ENCODE measurements around the gene TAGLN3.

Gene TAGLN3

DNA sequence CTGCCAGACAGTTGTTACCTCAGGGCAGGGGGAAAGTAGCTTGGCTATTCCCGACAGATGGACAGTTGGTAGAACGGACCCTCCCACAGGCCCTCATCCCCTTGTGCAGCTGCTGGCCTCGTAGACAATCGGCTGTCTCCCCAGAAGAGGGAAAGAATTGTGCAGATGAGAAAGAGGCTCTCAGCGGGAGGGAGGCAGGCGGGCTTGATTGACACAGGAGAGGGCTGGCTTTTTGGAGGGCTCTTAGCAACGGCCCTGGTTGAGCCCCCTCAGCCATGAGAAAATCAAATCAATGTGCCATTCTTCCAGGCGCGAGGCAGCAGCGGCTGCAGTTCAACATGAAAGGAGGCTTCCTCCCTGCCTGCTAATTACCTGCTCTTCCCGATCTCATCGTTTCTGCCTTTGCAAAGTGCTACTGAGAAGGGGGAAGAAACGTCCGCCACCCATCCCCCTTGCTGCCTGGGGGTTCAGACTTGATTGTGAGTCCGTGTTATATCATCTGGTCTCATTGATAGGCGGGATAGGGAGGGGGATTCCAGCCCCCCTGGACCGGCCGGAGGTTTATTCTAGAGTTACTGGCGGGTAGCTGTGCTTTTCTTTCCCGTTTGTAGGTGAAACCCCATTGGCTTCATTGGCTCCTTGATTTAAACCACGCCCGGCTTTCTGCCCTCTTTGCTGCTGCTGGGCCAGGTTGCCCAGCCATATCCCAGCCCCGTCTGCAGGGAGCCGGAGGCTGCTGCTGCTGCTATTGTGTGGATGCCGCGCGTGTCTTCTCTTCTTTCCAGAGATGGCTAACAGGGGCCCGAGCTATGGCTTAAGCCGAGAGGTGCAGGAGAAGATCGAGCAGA is at the start of gene TAGLN3:
TSS of gene TAGLN3 (plus strand) at position 287 of the 848 bp plus-strand sequence. CDS start at position 788, 501 bp downstream.
- DNase-seq, result no peak

DNA sequence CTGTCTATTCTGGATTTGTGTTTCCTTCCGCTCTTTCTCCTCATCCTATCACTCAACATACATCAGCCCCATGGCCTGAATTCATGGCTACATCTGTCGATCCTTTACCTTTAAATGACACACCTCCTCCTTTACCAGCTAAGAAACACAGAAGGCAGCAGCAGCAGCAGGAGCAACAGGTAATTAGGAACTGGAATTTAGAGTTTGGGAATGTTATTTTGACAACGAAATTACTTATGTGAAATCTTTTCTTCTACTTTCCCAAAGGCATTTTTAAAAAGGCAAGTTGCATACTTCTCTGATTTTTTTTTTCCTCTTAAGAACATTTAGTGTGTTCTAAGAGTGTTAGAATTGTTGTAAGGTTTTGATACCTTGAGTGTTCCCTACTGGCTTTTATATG is 49.0 kb upstream of the TAGLN3 start:
- no peak for DNase-seq

DNA sequence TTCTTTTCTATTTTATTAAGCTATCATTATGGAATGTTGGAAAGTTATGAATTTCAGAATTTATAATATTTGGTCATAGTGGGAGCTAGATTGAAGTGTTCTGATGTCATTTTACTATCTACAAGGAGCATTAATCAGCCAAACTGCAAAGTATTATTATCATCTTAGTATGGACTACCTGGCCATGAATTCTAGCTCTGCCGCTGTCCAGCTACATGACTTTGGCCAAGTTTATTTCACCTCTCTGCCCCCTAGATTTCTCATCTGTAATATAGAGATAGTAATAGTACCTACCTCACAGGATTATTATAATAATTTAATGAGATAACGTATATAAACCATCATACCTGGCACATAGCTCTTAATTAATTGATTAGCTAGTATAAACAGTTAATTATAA is 47.7 kb upstream of the TAGLN3 start:
- DNase-seq, result no peak

DNA sequence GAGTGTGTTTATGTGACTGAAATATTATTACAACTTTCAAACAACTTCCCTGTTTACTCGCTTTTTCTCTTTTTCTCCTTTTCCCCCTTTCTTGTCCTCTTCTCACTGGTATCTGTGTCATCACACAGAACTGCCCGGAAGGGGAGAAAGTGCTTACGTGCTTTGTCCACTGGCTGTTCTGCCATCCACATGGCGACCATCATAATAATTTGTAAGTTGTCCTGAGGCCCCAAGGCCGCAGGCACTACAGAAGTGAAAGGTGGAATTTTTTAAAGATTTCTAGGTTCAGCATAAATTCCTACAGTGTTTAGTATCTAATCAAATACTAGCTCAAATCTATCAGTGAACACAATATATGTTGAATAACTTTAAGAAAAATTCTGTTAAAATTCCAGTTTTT is 46.6 kb upstream of the TAGLN3 start:
- no peak for DNase-seq

DNA sequence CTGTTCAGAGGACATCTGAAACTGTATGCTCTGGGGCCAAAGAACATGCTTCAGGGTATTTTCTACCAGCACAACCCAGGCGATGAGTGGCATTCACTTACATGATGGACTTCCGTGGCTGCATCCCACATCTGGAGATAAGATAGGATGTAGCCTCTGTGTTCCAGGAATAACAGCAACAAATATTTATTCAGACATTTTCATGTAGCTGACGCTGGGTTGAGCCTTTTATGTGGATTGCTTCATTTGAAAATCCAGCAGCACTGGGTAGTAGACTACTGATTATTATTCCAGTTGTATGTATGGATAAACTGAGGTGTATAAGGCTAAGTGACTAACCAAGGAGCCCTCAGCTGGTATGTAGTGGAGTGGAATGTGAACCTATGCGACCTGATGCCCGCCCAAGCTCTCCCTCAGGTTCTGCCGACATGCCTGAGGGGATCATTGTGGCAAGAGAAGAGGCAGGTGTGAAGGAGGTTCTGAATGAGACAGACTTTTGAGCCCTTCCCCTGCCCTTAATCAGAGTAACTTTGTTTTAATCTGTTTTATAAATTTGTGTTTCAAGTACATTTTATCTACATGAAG is 45.8 kb upstream of the TAGLN3 start:
- DNase-seq, result no peak

DNA sequence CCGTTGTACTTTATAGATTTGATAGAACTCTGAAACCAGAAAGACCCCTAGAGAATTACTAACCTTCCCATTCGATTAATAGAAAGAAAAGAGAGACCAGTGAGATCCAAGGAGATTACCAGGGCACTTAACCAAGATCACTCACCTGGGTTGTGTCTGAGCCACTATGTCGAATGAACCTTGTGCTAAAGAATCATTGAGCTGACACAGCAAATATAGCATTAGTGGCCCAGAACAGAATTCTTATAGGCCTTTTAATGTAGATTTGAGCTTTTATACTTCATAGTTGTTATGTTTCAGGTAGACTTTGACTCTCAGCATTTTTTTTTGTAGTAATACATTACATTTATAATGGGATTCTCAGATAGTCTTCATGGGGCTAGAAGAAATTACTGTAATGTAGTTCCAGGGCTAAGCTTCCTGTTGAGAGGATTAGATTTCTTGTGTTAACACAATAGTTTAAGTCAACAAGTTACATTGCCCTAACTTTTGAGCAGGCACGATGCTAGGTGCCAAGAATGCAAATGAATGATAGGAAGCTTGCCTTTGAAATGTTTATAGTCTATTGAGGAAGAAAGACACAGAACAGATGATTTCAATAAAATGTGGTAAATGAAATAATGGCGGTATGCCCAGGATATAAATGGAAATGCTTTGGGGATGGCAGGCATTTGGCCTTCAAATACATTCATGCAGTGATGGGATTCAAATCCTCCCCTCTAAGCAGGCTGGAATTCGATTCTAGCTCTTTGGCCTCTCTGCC is 44.3 kb upstream of the TAGLN3 start:
- no peak for DNase-seq

DNA sequence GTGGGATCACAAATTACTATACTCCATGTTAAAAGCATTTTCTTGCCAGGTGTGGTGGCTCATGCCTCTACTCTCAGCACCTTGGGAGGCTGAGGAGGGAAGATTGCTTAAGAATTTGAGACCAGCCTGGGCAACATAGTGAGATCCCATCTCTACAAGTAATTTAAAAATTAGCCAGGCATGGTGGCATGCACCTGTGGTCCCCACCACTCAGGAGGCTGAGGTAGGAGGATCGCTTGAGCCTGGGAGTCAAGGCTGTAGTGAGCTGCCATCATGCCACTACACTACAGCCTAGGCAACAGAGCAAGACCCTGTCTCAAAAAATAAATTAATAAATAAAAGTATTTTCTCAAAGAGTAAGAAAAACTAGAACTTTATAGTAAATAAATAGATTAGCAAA is 42.8 kb upstream of the TAGLN3 start:
- no peak for DNase-seq

DNA sequence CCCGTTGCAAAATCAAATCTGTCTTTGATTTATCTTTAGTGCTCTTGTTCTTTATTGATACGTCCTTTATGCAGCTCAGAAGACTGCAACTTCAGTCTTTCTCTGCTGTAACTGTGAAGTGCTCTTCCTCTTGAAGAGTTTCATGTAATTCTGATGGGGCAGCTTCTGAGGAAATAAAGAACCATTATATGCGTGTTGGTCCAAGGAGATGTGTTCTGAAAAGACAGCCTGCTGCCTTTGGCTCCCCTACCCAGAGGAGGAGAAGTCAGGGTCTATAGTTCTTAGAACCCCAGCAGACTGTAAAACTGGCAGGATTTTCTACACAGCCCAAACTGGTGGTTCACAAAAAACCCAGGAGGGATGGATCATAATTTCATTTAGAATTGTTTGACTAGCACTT is 42.3 kb upstream of the TAGLN3 start:
- no peak for DNase-seq

DNA sequence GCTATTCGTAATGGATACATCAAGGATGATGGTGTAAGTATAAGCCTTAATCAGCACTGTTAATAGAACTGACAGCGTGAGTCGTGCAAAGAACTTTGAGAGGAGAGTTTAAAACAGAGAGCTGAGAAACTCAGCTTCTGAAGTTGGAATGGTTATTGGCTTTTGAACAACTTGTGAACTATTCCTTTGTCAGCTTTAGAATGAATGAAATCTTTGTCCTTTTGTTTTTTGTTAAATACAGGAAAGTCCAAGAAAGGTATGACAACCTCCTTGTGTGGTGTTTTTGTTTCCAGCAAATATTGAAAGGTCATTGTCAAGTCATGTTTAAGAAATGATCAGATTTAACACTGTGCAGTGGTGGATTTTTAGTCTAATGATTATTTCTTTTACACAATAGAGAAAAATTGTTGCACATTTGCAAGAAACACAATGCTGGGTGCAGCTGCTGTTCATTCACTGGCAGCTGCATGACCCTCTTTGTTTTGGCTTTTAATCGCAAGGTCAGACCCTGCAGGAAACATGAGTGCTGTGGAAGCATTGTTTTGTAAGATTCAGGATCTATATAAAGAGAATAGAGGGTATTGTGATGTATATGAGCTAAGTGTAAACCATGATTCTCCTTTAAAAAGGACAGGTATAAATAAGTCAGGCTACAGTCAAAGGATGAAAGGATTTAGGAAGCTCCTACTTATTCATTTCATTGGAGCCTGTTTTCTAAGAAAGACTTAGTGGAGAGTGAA is 41.6 kb upstream of the TAGLN3 start:
- DNase-seq, result no peak

DNA sequence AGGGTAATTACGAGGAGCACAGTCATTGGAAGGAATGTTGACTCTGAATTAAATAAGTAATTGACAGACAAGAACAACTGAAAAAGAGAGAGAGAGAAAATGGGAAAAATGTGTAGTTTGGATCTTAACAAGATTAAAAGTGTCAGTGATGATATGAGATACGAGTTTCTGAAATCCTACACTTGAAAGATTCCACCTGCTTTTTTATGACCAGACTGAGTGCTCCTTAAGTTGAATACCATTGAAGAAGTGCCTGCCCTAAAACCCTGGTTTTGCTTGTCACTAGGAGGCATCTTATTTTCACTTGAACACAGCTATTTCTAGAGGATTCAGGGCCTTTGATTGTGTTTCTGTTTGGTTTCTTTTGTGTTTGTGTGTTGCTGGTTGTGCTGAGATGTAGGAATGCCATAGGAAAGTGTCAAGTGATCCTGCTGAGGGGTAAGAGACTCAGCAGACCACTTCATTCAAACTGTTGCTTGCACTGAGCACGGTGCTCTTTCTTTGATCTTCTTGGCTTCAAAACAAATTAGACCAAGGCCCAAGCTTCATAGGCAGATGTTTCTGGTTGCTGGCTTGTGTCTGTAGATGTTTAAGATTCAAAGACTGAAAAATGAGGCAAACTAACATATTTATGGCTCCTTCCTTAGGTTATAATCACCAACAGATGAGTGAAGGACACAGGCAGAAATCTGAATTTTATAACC is 37.1 kb upstream of the TAGLN3 start:
- DNase-seq, result no peak

DNA sequence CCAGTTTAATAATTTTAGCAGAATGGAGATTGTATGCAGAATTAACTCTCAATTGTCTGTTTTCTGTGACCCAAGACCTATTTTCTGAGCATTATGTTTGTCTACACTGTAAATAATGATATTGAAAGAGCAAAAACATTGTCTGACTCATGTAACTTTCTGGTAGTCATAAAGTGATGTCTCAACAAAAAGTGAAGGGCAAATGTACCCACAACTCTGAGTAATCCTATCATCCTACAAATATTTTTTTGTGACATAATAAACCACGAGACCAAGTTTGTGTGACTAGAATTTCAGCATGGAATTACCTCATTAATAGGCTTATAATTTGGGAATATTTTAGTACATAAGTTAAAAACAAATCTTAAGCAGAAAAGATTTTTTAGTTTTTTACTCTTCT is 35.3 kb upstream of the TAGLN3 start:
- DNase-seq, result no peak

DNA sequence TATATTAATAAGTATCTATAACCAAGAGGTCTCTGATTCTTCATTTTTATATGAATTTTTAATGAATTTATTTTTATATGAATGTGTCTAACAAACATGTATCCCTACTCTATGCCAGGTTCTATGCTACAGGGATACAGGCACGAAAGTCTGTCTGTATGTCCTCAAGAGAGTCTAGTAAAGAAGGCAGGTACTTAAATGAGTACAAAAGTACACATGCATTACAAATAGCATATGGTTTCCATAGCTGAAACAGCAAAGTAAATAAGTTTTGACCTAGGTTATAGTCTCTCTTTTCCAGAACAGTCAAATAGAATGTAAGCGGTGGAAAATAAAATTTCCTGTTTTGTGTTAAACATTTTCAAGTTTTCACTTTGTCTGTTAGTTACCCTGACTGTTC is 33.2 kb upstream of the TAGLN3 start:
- no peak for DNase-seq

DNA sequence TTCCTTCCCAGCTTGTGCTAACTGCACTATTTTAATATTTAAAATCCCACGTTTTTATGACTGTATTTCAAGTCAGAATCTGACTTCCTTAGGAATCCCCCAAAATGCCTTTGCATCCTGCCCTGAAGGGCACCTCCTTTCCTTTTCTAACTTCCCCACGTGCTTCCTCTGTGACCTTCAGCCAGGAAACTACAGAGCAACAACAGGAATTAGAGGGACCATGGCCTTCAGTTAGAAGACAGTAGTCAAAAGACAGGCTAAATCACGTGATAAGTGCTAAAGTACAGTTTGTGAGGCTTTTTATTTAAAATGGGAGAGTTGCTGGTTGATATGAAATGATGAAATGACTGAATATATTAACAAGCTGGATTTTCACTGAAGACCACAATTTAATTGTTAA is 31.7 kb upstream of the TAGLN3 start:
- DNase-seq, result no peak

DNA sequence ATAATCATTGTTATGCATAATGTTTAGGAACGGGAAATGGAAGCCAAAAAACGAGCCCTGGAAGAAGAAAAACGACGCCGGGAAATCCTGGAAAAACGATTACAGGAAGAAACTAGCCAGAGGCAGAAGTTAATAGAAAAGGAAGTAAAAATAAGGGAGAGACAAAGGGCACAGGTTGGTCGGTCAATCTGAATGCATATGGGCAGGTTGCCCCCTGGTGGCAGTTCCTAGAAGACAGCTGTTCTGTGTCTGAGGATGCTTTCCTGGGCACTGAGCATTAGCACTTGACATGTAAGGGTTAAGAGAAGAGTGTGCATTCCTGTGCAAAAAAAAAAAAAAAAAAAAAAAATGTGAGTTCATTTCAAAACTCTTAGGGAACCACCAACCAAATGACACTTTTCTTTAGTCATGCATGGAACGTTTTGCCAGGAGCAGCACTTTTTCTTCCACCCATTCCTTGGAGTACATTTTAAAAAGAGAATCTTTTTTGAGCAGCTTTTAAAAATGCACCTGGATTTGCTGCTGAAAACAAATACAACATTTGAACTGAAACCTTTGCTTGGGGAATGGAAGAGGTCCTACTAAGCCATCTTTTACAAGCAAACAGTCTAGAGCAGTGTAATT is 31.0 kb upstream of the TAGLN3 start:
- peak; percentile 74 to 79 for DNase-seq

DNA sequence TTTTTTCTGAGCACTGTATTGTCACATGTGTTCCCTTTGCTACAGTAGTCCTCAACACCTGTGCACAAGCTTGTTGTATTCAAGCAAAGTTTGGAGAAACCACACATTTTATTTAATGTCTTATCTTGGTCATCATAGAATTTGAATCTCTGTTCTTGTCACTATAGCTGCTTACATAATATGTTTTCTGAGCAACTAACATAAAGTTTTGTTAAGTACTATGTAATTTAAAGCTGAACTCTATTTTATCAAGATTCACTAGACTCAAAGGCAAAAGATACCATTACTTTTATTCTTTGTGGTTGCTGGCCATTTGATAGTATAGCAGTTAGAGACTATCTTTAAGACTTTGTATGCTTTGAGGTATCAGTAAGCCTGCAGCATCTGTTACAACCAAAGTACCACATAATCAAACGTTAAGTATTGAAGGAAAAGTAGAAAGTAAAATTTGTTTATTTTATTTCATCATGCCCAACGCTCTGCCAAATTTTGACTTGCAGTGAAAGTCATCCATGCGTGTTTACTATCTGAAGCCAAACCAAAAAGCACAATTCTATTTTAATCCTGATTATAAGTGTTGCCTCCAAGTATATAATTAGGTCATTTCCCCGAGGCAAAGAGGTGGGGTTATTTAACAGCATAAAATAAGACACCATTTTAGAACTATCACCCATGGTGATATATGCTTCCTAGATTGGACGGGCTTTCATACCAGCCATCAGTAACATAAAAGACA is 30.2 kb upstream of the TAGLN3 start:
- DNase-seq, result no peak

DNA sequence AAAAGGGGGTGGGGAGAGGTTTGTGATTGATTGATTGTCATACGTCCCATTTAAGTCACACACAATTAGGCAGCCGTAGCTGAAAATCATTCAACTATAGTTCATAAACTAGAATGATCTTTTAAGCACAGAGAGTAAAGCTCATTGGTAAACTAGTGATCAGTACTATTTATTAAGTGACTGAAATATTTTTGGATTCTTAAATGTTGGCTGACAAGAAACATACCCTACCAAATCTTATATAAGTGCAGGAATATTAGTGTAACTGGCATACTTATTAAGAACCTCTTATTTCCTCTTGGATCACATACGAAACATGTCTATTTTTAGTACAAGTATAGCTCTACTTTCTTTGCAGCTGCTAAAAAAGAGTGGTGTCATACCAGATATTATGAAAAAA is 28.3 kb upstream of the TAGLN3 start:
- DNase-seq, result no peak

DNA sequence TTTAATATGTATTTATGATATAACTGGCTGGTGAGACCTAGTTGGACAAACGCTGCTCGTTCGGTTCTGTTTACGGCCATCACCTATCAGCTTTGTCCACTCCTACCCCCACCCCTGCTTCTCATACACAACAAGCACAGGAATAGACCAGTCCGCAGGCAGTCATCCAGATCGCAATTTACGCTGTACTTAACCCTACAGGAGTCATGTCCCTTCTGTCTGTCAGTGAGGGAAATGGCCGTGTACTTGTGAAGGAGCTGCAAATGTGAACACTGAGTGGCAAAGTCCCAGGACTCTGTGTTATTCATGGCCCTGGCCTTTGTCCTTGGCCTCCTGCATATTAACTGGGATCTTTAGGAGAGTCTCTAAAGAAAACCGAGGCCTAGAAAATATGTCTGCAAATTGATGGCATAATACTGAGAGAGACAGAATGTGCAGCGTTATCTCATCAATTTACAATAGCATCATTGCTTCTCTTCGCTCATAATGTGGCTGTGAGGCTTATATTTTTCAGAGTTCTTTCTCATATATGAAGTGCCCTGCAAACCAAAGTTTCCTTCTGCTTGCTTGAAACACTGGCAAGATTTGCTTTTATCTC is 27.1 kb upstream of the TAGLN3 start:
- DNase-seq, result no peak

DNA sequence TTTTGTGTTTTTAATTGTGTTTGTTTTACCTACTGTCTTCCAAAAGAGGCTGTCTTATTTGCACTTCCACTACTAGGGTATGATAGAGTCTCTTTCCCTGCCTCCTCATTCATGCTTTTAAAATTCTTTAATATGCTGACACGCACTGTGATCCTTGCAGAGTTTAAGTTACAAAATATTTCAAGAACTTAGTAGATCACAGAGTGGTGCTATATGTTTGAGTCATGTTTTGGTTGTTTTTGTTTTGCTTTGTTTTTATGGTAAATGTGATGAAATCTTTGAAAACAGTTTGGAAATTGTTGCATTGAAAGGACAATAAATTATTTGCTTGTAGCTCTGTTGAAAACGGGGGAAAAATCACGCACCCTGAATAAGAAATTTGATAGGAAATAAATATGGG is 25.8 kb upstream of the TAGLN3 start:
- DNase-seq, result no peak

DNA sequence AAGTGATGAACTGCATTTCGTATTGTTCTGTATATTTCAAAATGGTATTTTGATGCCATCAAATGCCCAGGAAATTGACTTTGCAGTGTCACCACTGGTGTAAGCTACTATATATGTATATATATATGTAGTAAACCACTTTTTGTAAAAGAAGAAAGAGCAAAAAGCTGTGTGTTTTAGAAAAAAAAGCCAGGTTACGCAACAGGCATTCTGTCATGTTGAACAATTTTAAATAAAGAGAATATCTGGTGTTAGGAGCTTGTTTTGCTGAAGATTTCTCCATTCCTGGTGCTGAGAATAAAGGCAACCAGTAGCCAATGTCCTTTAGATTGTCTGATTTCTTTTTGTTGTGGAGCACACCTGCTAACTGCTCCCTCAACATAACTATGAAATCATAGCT is 23.6 kb upstream of the TAGLN3 start:
- no peak for DNase-seq

DNA sequence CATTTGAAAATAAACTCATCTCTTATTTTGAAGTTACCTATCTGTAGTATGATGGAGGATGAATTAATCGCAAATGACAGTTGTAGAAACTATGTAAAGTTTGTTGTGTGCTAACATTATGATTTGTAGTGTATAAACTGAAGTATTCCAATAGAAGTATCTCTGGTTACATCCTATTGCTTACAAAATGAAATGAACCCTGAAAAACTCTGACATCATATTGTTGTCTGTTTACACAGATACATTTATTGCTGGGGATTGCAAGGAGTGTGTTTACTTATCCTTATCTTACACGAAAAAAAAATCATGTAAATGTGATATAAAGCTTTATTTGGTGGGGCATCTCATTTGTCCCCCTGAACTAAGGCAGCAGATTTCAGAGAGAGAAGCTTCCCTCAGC is 22.5 kb upstream of the TAGLN3 start:
- DNase-seq, result no peak

Data from CD4-positive, alpha-beta T cell treated with Interleukin-1 beta for 1 hour (primary cell).